ENCODE data around the gene UBE3C. TPM values are rescaled to one million over a fixed set of nuclear protein-coding genes. Genes with fewer than 3 reads are reported as not detected.
"Not testable (repeated sequence)": the region's sequence is repeated elsewhere in the genome, so short reads cannot be mapped to it uniquely, and the experiment has no call there.

UBE3C gene
- total and polyA plus RNA-seq, 5 donors, result 22.0 to 59.7 (median 52.7) TPM

- Histone ChIP-seq H3K9me3 (ENCODE audit: control insufficient read depth, low read length) (no peaks in the 10 kb centered on the region), H3K4me1 (ENCODE audit: control insufficient read depth, insufficient read depth, low read length) (peaks cover 8% of the 10 kb centered on the region), H3K27ac (ENCODE audit: low read length) (no peak overlapping the region), H3K27me3 (ENCODE audit: control insufficient read depth, insufficient read depth) (no peaks in the 10 kb centered on the region), H3K4me3 (ENCODE audit: low read length) (no peak overlapping the region)
- intact Hi-C loops (cut with DNase I), result no loop called here
- DNase-seq (peak; percentile 24 to 74 (median 66)), ATAC-seq (peak; percentile 64 to 87)
- WGBS, result 50% methylated on average over 15 of the region's 15 CpGs
These were observed 12.2 kb downstream of the UBE3C start for GRCh38 chr7:157150882-157151281.

- Histone ChIP-seq H3K9me3 (ENCODE audit: control insufficient read depth, low read length) (no peaks in the 10 kb centered on the region), H3K27ac (ENCODE audit: low read length) (no peak overlapping the region), H3K4me3 (ENCODE audit: low read length) (no peak overlapping the region), H3K4me1 (ENCODE audit: control insufficient read depth, insufficient read depth, low read length) (peaks cover 8% of the 10 kb centered on the region), H3K27me3 (ENCODE audit: control insufficient read depth, insufficient read depth) (no peaks in the 10 kb centered on the region)
- WGBS, result 89% methylated on average over 5 of the region's 5 CpGs
- intact Hi-C loops (cut with DNase I), result no loop called here
- ATAC-seq, result peak in 1 of 2 donors; percentile 29
- DNase-seq, result no peak
These were observed 13.1 kb downstream of the UBE3C start for GRCh38 chr7:157151626-157152339.

- H3K4me1 ChIP-seq (ENCODE audit: control insufficient read depth, insufficient read depth, low read length), result peaks cover 8% of the 10 kb centered on the region
- WGBS, result 89% methylated on average over 9 of the region's 9 CpGs
- no peaks in the 10 kb centered on the region for H3K27me3 ChIP-seq (ENCODE audit: control insufficient read depth, insufficient read depth)
- H3K27ac ChIP-seq (ENCODE audit: low read length), result no peak overlapping the region
- ATAC-seq (no peak), DNase-seq (no peak)
- no peaks in the 10 kb centered on the region for H3K9me3 ChIP-seq (ENCODE audit: control insufficient read depth, low read length)
- intact Hi-C loops (cut with DNase I), result no loop called here
- no peak overlapping the region for H3K4me3 ChIP-seq (ENCODE audit: low read length)
These were observed 13.7 kb downstream of the UBE3C start for GRCh38 chr7:157152391-157152937.

GRCh38 chr7:157153260-157153659 is 14.5 kb downstream of the UBE3C start:
- Histone ChIP-seq H3K27me3 (ENCODE audit: control insufficient read depth, insufficient read depth) (no peaks in the 10 kb centered on the region), H3K9me3 (ENCODE audit: control insufficient read depth, low read length) (no peaks in the 10 kb centered on the region), H3K4me3 (ENCODE audit: low read length) (no peak overlapping the region), H3K27ac (ENCODE audit: low read length) (no peak overlapping the region), H3K4me1 (ENCODE audit: control insufficient read depth, insufficient read depth, low read length) (peaks cover 11% of the 10 kb centered on the region)
- DNase-seq (no peak), ATAC-seq (no peak)
- 93% methylated on average over 8 of the region's 8 CpGs for WGBS
- intact Hi-C loops (cut with DNase I), result no loop called here

- Histone ChIP-seq H3K27me3 (ENCODE audit: control insufficient read depth, insufficient read depth) (no peaks in the 10 kb centered on the region), H3K4me1 (ENCODE audit: control insufficient read depth, insufficient read depth, low read length) (peaks cover 8% of the 10 kb centered on the region), H3K9me3 (ENCODE audit: control insufficient read depth, low read length) (no peaks in the 10 kb centered on the region), H3K4me3 (ENCODE audit: low read length) (no peak overlapping the region), H3K27ac (ENCODE audit: low read length) (no peak overlapping the region)
- ATAC-seq (no peak), DNase-seq (no peak)
- intact Hi-C loops (cut with DNase I), result no loop called here
These were observed 17.2 kb downstream of the UBE3C start for GRCh38 chr7:157155959-157156358.

GRCh38 chr7:157158400-157158799 is 19.7 kb downstream of the UBE3C start:
- Histone ChIP-seq H3K4me3 (ENCODE audit: low read length) (no peak overlapping the region), H3K27me3 (ENCODE audit: control insufficient read depth, insufficient read depth) (no peaks in the 10 kb centered on the region), H3K27ac (ENCODE audit: low read length) (no peak overlapping the region), H3K9me3 (ENCODE audit: control insufficient read depth, low read length) (no peaks in the 10 kb centered on the region), H3K4me1 (ENCODE audit: control insufficient read depth, insufficient read depth, low read length) (peaks cover 6% of the 10 kb centered on the region)
- ATAC-seq, result peak in 1 of 2 donors; percentile 81
- WGBS, result 43% methylated on average over 4 of the region's 4 CpGs
- no peak for DNase-seq
- intact Hi-C loops (cut with DNase I), result no loop called here

- DNase-seq; ATAC-seq; H3K27ac ChIP-seq (ENCODE audit: low read length); H3K4me3 ChIP-seq (ENCODE audit: low read length); intact Hi-C loops (cut with DNase I); H3K27me3 ChIP-seq (ENCODE audit: control insufficient read depth, insufficient read depth); H3K4me1 ChIP-seq (ENCODE audit: control insufficient read depth, insufficient read depth, low read length); H3K9me3 ChIP-seq (ENCODE audit: control insufficient read depth, low read length): not testable (repeated sequence)
- 89% methylated on average over 9 of the region's 9 CpGs for WGBS
These were observed 20.8 kb downstream of the UBE3C start for GRCh38 chr7:157159537-157159936.

GRCh38 chr7:157160433-157160832 is 21.7 kb downstream of the UBE3C start:
- Histone ChIP-seq H3K9me3 (ENCODE audit: control insufficient read depth, low read length) (no peaks in the 10 kb centered on the region), H3K27ac (ENCODE audit: low read length) (no peak overlapping the region), H3K4me3 (ENCODE audit: low read length) (no peak overlapping the region), H3K27me3 (ENCODE audit: control insufficient read depth, insufficient read depth) (no peaks in the 10 kb centered on the region), H3K4me1 (ENCODE audit: control insufficient read depth, insufficient read depth, low read length) (peaks cover 6% of the 10 kb centered on the region)
- WGBS, result 82% methylated on average over 1 of the region's 1 CpG
- no peak for DNase-seq
- ATAC-seq, result no peak
- intact Hi-C loops (cut with DNase I), result no loop called here

- Histone ChIP-seq H3K27me3 (ENCODE audit: control insufficient read depth, insufficient read depth) (no peaks in the 10 kb centered on the region), H3K4me1 (ENCODE audit: control insufficient read depth, insufficient read depth, low read length) (no peaks in the 10 kb centered on the region), H3K4me3 (ENCODE audit: low read length) (no peak overlapping the region), H3K9me3 (ENCODE audit: control insufficient read depth, low read length) (no peaks in the 10 kb centered on the region), H3K27ac (ENCODE audit: low read length) (no peak overlapping the region)
- DNase-seq (no peak), ATAC-seq (no peak)
- 83% methylated on average over 1 of the region's 1 CpG for WGBS
- intact Hi-C loops (cut with DNase I), result no loop called here
These were observed 27.3 kb downstream of the UBE3C start for GRCh38 chr7:157165987-157166386.

GRCh38 chr7:157168571-157168970 is 29.8 kb downstream of the UBE3C start:
- H3K27ac ChIP-seq (ENCODE audit: low read length), result no peak overlapping the region
- no peak overlapping the region for H3K4me3 ChIP-seq (ENCODE audit: low read length)
- no peak for ATAC-seq
- no peaks in the 10 kb centered on the region for H3K4me1 ChIP-seq (ENCODE audit: control insufficient read depth, insufficient read depth, low read length)
- intact Hi-C loops (cut with DNase I), result no loop called here
- no peak for DNase-seq
- H3K27me3 ChIP-seq (ENCODE audit: control insufficient read depth, insufficient read depth), result no peaks in the 10 kb centered on the region
- 95% methylated on average over 5 of the region's 5 CpGs for WGBS
- no peaks in the 10 kb centered on the region for H3K9me3 ChIP-seq (ENCODE audit: control insufficient read depth, low read length)

GRCh38 chr7:157176771-157177170 is 38.0 kb downstream of the UBE3C start:
- DNase-seq, result no peak
- H3K4me1 ChIP-seq (ENCODE audit: control insufficient read depth, insufficient read depth, low read length), result no peaks in the 10 kb centered on the region
- no peak overlapping the region for H3K27ac ChIP-seq (ENCODE audit: low read length)
- ATAC-seq, result no peak
- intact Hi-C loops (cut with DNase I), result no loop called here
- no peak overlapping the region for H3K4me3 ChIP-seq (ENCODE audit: low read length)
- 97% methylated on average over 4 of the region's 4 CpGs for WGBS
- no peaks in the 10 kb centered on the region for H3K27me3 ChIP-seq (ENCODE audit: control insufficient read depth, insufficient read depth)
- no peaks in the 10 kb centered on the region for H3K9me3 ChIP-seq (ENCODE audit: control insufficient read depth, low read length)

Data from right cardiac atrium (tissue), 5 donors.